Uterus (tissue), 2 donors: ENCODE measurements around the gene NEDD4L.

ENCODE experiments used
- POLR2A ChIP-seq, 2 donors: fragments of 450-650 bp; IDR thresholded peaks; one replicate each; pipeline ENCODE4 v1.6.1; 2016; ENCODE audit warnings: antibody characterized with exemption in 2 of 2, mild to moderate bottlenecking in 1 of 2, moderate library complexity in 1 of 2
- TF ChIP-seq, protein P1 (sequence below), 4 experiments: fragments of 200-600 bp in 2 of 4; fragments of 450-650 bp in 2 of 4; sonication (generic) in 2 of 4; IDR thresholded peaks; one replicate each; pipeline ENCODE4 v1.5.1; 2016 to 2019; ENCODE audit warnings: antibody characterized with exemption in 4 of 4, mild to moderate bottlenecking in 2 of 4, moderate library complexity in 1 of 4

DNA sequence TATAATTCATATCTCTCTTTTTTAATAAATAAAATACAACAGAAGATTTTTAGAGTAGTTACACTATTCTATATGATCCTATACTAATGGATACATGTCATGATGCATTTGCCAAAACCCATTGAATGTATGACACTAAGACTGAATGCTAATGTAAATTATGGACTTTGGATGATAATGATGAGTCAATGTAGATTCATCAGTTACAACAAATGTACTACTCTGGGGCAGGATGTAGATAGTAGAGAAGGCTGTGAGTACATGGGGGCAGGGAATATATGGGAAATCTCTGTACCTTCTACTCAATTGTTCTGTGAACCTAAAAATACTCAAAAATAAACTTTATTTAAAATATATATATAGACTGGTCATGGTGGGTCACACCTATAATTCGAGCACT lies 45.6 kb upstream of the NEDD4L start:
- TF ChIP-seq, protein P1, sequence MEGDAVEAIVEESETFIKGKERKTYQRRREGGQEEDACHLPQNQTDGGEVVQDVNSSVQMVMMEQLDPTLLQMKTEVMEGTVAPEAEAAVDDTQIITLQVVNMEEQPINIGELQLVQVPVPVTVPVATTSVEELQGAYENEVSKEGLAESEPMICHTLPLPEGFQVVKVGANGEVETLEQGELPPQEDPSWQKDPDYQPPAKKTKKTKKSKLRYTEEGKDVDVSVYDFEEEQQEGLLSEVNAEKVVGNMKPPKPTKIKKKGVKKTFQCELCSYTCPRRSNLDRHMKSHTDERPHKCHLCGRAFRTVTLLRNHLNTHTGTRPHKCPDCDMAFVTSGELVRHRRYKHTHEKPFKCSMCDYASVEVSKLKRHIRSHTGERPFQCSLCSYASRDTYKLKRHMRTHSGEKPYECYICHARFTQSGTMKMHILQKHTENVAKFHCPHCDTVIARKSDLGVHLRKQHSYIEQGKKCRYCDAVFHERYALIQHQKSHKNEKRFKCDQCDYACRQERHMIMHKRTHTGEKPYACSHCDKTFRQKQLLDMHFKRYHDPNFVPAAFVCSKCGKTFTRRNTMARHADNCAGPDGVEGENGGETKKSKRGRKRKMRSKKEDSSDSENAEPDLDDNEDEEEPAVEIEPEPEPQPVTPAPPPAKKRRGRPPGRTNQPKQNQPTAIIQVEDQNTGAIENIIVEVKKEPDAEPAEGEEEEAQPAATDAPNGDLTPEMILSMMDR (IDR thresholded peaks at IDR 0.05), result no peak
- no peak for TF ChIP-seq POLR2A (IDR thresholded peaks at IDR 0.05)
